Kidney epithelial cell (primary cell): ENCODE results near the gene ROPN1L. TPM values are rescaled to one million over a fixed set of nuclear protein-coding genes. Genes with fewer than 3 reads are reported as not detected.

Source experiments
- DNase-seq: peaks from one replicate; pipeline ENCODE4 v3.0.0-alpha.2; 2010; ENCODE audit warnings: low read depth
- H3K27me3 ChIP-seq: 2 replicates; pipeline ENCODE4 v1.6.0; 2011; ENCODE audit warnings: low read length; ENCODE audit not compliant: control insufficient read depth, insufficient read depth
- H3K36me3 ChIP-seq: 2 replicates; pipeline ENCODE4 v1.5.1; 2011; ENCODE audit warnings: low read length; ENCODE audit not compliant: control insufficient read depth, insufficient read depth
- H3K4me3 ChIP-seq: 2 replicates; pipeline ENCODE4 v1.5.1; 2011; ENCODE audit warnings: low read depth, mild to moderate bottlenecking, control low read depth, low read length
- CTCF ChIP-seq: IDR thresholded peaks from 2 replicates; pipeline ENCODE4 v1.5.1; 2011; ENCODE audit warnings: mild to moderate bottlenecking, moderate library complexity, low read length, control low read depth, inconsistent platforms; ENCODE audit not compliant: insufficient read depth, poor library complexity, severe bottlenecking
- total RNA-seq: library from RNA; depleted of rRNA; stranded (reverse); fragments of >200 nt; gene quantifications from 2 replicates; pipeline ENCODE4 v1.2.3, GENCODE V29; 2015

The ROPN1L gene
- total RNA-seq, 1 donor from 2014 or later = 0.21 TPM

GRCh38 chr5:10485897-10486296 is 44.2 kb downstream of the ROPN1L start:
- no peak for DNase-seq
- TF ChIP-seq CTCF = no peak
- Histone ChIP-seq H3K4me3 (no peak overlapping the region), H3K36me3 (no peaks in the 10 kb centered on the region), H3K27me3 (no peaks in the 10 kb centered on the region)

- Histone ChIP-seq H3K27me3 (no peaks in the 10 kb centered on the region), H3K4me3 (no peak overlapping the region), H3K36me3 (no peaks in the 10 kb centered on the region)
- TF ChIP-seq CTCF = no peak
- DNase-seq = no peak
These were observed 45.0 kb downstream of the ROPN1L start for GRCh38 chr5:10486511-10487344.

GRCh38 chr5:10488144-10488543 is 46.5 kb downstream of the ROPN1L start:
- no peak for TF ChIP-seq CTCF
- no peaks in the 10 kb centered on the region for H3K36me3 ChIP-seq
- DNase-seq = no peak

GRCh38 chr5:10489810-10490426 is 48.2 kb downstream of the ROPN1L start:
- no peak for TF ChIP-seq CTCF
- no peak overlapping the region for H3K4me3 ChIP-seq

More at GRCh38 chr5:10488144-10488543, 46.5 kb downstream of the ROPN1L start:
- H3K4me3 ChIP-seq = no peak overlapping the region
- H3K27me3 ChIP-seq = no peaks in the 10 kb centered on the region

GRCh38 chr5:10490927-10491672 is 49.4 kb downstream of the ROPN1L start:
- Histone ChIP-seq H3K4me3 (no peak overlapping the region), H3K27me3 (no peaks in the 10 kb centered on the region), H3K36me3 (no peaks in the 10 kb centered on the region)
- DNase-seq = no peak
- TF ChIP-seq CTCF = no peak

More at GRCh38 chr5:10489810-10490426, 48.2 kb downstream of the ROPN1L start:
- no peak for DNase-seq
- H3K27me3 ChIP-seq = no peaks in the 10 kb centered on the region
- H3K36me3 ChIP-seq = no peaks in the 10 kb centered on the region
